ENCODE measurements around the gene TNRC6B. TPM values are rescaled to one million over a fixed set of nuclear protein-coding genes. Genes with fewer than 3 reads are reported as not detected.
"Not testable (repeated sequence)": the region's sequence is repeated elsewhere in the genome, so short reads cannot be mapped to it uniquely, and the experiment has no call there.

Gene TNRC6B
- total RNA-seq, 1 donor from 2014 or later, result 51.2 TPM

GRCh38 chr22:40153192-40153591, 24.5 kb upstream of the TNRC6B start:
- H3K4me3 Mint-ChIP-seq (ENCODE audit: unreplicated experiment), result no peak overlapping the region
- Histone ChIP-seq H3K9me3 (ENCODE audit: insufficient read depth, low read depth, low read length) (no peaks in the 10 kb centered on the region), H3K79me2 (ENCODE audit: insufficient read depth, low read length) (no peaks in the 10 kb centered on the region), H2AFZ (ENCODE audit: low read depth, low read length) (no peak overlapping the region), H4K20me1 (ENCODE audit: insufficient read depth, low read length) (no peaks in the 10 kb centered on the region), H3K36me3 (ENCODE audit: insufficient read depth, low read length) (no peaks in the 10 kb centered on the region), H3K27me3 (ENCODE audit: insufficient read depth, low read length) (no peaks in the 10 kb centered on the region), H3K9ac (ENCODE audit: low read length) (no peak overlapping the region), H3K4me1 (ENCODE audit: insufficient read depth, low read length) (no peaks in the 10 kb centered on the region), H3K4me3 (ENCODE audit: insufficient read depth, low read depth, low read length) (no peak overlapping the region), H3K4me2 (ENCODE audit: low read length) (no peak overlapping the region), H3K27ac (ENCODE audit: low read depth, low read length) (no peak overlapping the region)
- no peaks in the 10 kb centered on the region for H3K36me3 Mint-ChIP-seq (ENCODE audit: low read depth, unreplicated experiment)
- FAIRE-seq, result no peak
- peaks cover 8% of the 10 kb centered on the region for H3K4me1 Mint-ChIP-seq (ENCODE audit: low read depth, unreplicated experiment)
- H3K9me3 Mint-ChIP-seq (ENCODE audit: unreplicated experiment), result no peaks in the 10 kb centered on the region
- H3K27me3 Mint-ChIP-seq (ENCODE audit: low read depth, unreplicated experiment), result no peaks in the 10 kb centered on the region
- H3K27ac Mint-ChIP-seq (ENCODE audit: unreplicated experiment), result no peak overlapping the region
- TF ChIP-seq EZH2 (IDR thresholded peaks at IDR 0.05; ENCODE audit: insufficient read depth, low read length) (no peak), CTCF (IDR thresholded peaks at IDR 0.05; ENCODE audit: insufficient read depth, low read depth, low read length) (no peak)
- no peak for DNase-seq (ENCODE audit: low read depth)

- no peak overlapping the region for H3K9ac ChIP-seq (ENCODE audit: low read length)
- no peaks in the 10 kb centered on the region for H4K20me1 ChIP-seq (ENCODE audit: insufficient read depth, low read length)
- DNase-seq (ENCODE audit: low read depth), result no peak
- H3K4me2 ChIP-seq (ENCODE audit: low read length), result no peak overlapping the region
- no peak overlapping the region for H2AFZ ChIP-seq (ENCODE audit: low read depth, low read length)
- H3K27me3 ChIP-seq (ENCODE audit: insufficient read depth, low read length), result no peaks in the 10 kb centered on the region
- no peaks in the 10 kb centered on the region for H3K36me3 ChIP-seq (ENCODE audit: insufficient read depth, low read length)
- no peak overlapping the region for H3K4me3 ChIP-seq (ENCODE audit: insufficient read depth, low read depth, low read length)
- no peak for FAIRE-seq
- H3K27ac ChIP-seq (ENCODE audit: low read depth, low read length), result no peak overlapping the region
- Mint-ChIP-seq H3K4me1 (ENCODE audit: low read depth, unreplicated experiment) (peaks cover 10% of the 10 kb centered on the region), H3K9me3 (ENCODE audit: unreplicated experiment) (no peaks in the 10 kb centered on the region), H3K27ac (ENCODE audit: unreplicated experiment) (no peak overlapping the region), H3K36me3 (ENCODE audit: low read depth, unreplicated experiment) (no peaks in the 10 kb centered on the region), H3K27me3 (ENCODE audit: low read depth, unreplicated experiment) (no peaks in the 10 kb centered on the region), H3K4me3 (ENCODE audit: unreplicated experiment) (no peak overlapping the region)
- H3K4me1 ChIP-seq (ENCODE audit: insufficient read depth, low read length), result no peaks in the 10 kb centered on the region
- no peaks in the 10 kb centered on the region for H3K79me2 ChIP-seq (ENCODE audit: insufficient read depth, low read length)
- no peak for TF ChIP-seq CTCF (IDR thresholded peaks at IDR 0.05; ENCODE audit: insufficient read depth, low read depth, low read length)
- no peak for TF ChIP-seq EZH2 (IDR thresholded peaks at IDR 0.05; ENCODE audit: insufficient read depth, low read length)
- H3K9me3 ChIP-seq (ENCODE audit: insufficient read depth, low read depth, low read length), result no peaks in the 10 kb centered on the region
Observed at GRCh38 chr22:40153705-40154104, 24.0 kb upstream of the TNRC6B start.

- Mint-ChIP-seq H3K27ac (ENCODE audit: unreplicated experiment) (no peak overlapping the region), H3K9me3 (ENCODE audit: unreplicated experiment) (no peaks in the 10 kb centered on the region), H3K36me3 (ENCODE audit: low read depth, unreplicated experiment) (no peaks in the 10 kb centered on the region), H3K4me1 (ENCODE audit: low read depth, unreplicated experiment) (peaks cover 10% of the 10 kb centered on the region), H3K27me3 (ENCODE audit: low read depth, unreplicated experiment) (no peaks in the 10 kb centered on the region), H3K4me3 (ENCODE audit: unreplicated experiment) (no peak overlapping the region)
- Histone ChIP-seq H3K9ac (ENCODE audit: low read length) (no peak overlapping the region), H3K79me2 (ENCODE audit: insufficient read depth, low read length) (no peaks in the 10 kb centered on the region), H3K4me1 (ENCODE audit: insufficient read depth, low read length) (no peaks in the 10 kb centered on the region), H3K4me3 (ENCODE audit: insufficient read depth, low read depth, low read length) (no peak overlapping the region), H4K20me1 (ENCODE audit: insufficient read depth, low read length) (no peaks in the 10 kb centered on the region), H3K9me3 (ENCODE audit: insufficient read depth, low read depth, low read length) (no peaks in the 10 kb centered on the region), H3K4me2 (ENCODE audit: low read length) (peak overlapping the region; percentile 28), H3K27ac (ENCODE audit: low read depth, low read length) (no peak overlapping the region), H3K36me3 (ENCODE audit: insufficient read depth, low read length) (no peaks in the 10 kb centered on the region), H2AFZ (ENCODE audit: low read depth, low read length) (no peak overlapping the region), H3K27me3 (ENCODE audit: insufficient read depth, low read length) (no peaks in the 10 kb centered on the region)
- DNase-seq (ENCODE audit: low read depth) (peak; percentile 58), FAIRE-seq (no peak)
- TF ChIP-seq CTCF (IDR thresholded peaks at IDR 0.05; ENCODE audit: insufficient read depth, low read depth, low read length) (no peak), EZH2 (IDR thresholded peaks at IDR 0.05; ENCODE audit: insufficient read depth, low read length) (no peak)
Observed at GRCh38 chr22:40156001-40156516, 21.7 kb upstream of the TNRC6B start.

- H3K9me3 ChIP-seq (ENCODE audit: insufficient read depth, low read depth, low read length); H4K20me1 ChIP-seq (ENCODE audit: insufficient read depth, low read length); FAIRE-seq; H3K4me2 ChIP-seq (ENCODE audit: low read length); H3K4me3 ChIP-seq (ENCODE audit: insufficient read depth, low read depth, low read length); H3K79me2 ChIP-seq (ENCODE audit: insufficient read depth, low read length); H3K36me3 Mint-ChIP-seq (ENCODE audit: low read depth, unreplicated experiment); H3K4me1 Mint-ChIP-seq (ENCODE audit: low read depth, unreplicated experiment); H3K9ac ChIP-seq (ENCODE audit: low read length); H3K27ac Mint-ChIP-seq (ENCODE audit: unreplicated experiment); H3K9me3 Mint-ChIP-seq (ENCODE audit: unreplicated experiment); H3K27ac ChIP-seq (ENCODE audit: low read depth, low read length); DNase-seq (ENCODE audit: low read depth); H3K4me1 ChIP-seq (ENCODE audit: insufficient read depth, low read length); H3K27me3 ChIP-seq (ENCODE audit: insufficient read depth, low read length); H2AFZ ChIP-seq (ENCODE audit: low read depth, low read length); H3K27me3 Mint-ChIP-seq (ENCODE audit: low read depth, unreplicated experiment); H3K36me3 ChIP-seq (ENCODE audit: insufficient read depth, low read length); H3K4me3 Mint-ChIP-seq (ENCODE audit: unreplicated experiment): not testable (repeated sequence)
Observed at GRCh38 chr22:40156682-40157081, 21.0 kb upstream of the TNRC6B start.

All from astrocyte (in vitro differentiated cells and primary cell).